Stimulated activated CD8-positive, alpha-beta memory T cell treated with anti-CD3 and anti-CD28 coated beads, Interleukin-7, amount 100 ng/mL, for 48 hours (primary cell): ENCODE data around the gene SLC44A2.

Experiments
- DNase-seq, 2 donors: peaks; one replicate each; pipeline ENCODE4 v3.0.0-alpha.2; 2020; ENCODE audit warnings: low read depth in 1 of 2; ENCODE audit errors: extremely low read depth in 1 of 2

SLC44A2 gene

GRCh38 chr19:10615429-10616023 lies 9.8 kb upstream of the SLC44A2 start:
- DNase-seq = no peak

GRCh38 chr19:10617409-10618121 lies 7.8 kb upstream of the SLC44A2 start:
- no peak for DNase-seq

- no peak for DNase-seq
Observed at GRCh38 chr19:10618846-10619245, 6.5 kb upstream of the SLC44A2 start.

- DNase-seq = no peak
Observed at GRCh38 chr19:10620786-10621185, 4.6 kb upstream of the SLC44A2 start.

- DNase-seq = no peak
Observed at GRCh38 chr19:10621966-10622365, 3.4 kb upstream of the SLC44A2 start.

- DNase-seq = no peak
Observed at GRCh38 chr19:10624585-10624984, 768 bp upstream of the SLC44A2 start.

GRCh38 chr19:10625762-10626138 lies 397 bp downstream of the SLC44A2 start:
- DNase-seq = no peak

- no peak for DNase-seq
Observed at GRCh38 chr19:10631874-10632273, 6.5 kb downstream of the SLC44A2 start.

- no peak for DNase-seq
Observed at GRCh38 chr19:10634430-10634829, 9.1 kb downstream of the SLC44A2 start.

GRCh38 chr19:10634963-10635362 lies 9.6 kb downstream of the SLC44A2 start:
- DNase-seq = no peak

- no peak for DNase-seq
Observed at GRCh38 chr19:10636304-10636972, 11.1 kb downstream of the SLC44A2 start.

- DNase-seq = no peak
Observed at GRCh38 chr19:10637894-10638293, 12.5 kb downstream of the SLC44A2 start.

GRCh38 chr19:10639836-10640235 lies 14.5 kb downstream of the SLC44A2 start:
- DNase-seq = no peak

- no peak for DNase-seq
Observed at GRCh38 chr19:10640361-10640760, 15.0 kb downstream of the SLC44A2 start.

GRCh38 chr19:10641248-10641647 lies 15.9 kb downstream of the SLC44A2 start:
- no peak for DNase-seq

- DNase-seq = no peak
Observed at GRCh38 chr19:10642473-10643171, 17.3 kb downstream of the SLC44A2 start.

- DNase-seq = no peak
Observed at GRCh38 chr19:10643172-10643967, 18.0 kb downstream of the SLC44A2 start.

GRCh38 chr19:10643968-10644259 lies 18.6 kb downstream of the SLC44A2 start:
- DNase-seq = no peak

- DNase-seq = peak; percentile 47 to 76
Observed at GRCh38 chr19:10644260-10645007, 19.1 kb downstream of the SLC44A2 start.

GRCh38 chr19:10646456-10647159 lies 21.3 kb downstream of the SLC44A2 start:
- no peak for DNase-seq
